H1 (cell line): ENCODE measurements around the gene ACTN2. TPM values are rescaled to one million over a fixed set of nuclear protein-coding genes. Genes with fewer than 3 reads are reported as not detected.

ENCODE experiments used
- CTCF ChIA-PET: fragments of 300-600 bp; sonication (Branson Sonifier 250); formaldehyde crosslinking; loops from one replicate; lab custom pipeline; 2021; ENCODE audit not compliant: partially characterized antibody; lab: Charles Lee
- POLR2A ChIA-PET: fragments of 300-600 bp; sonication (Branson Sonifier 250); formaldehyde crosslinking; loops from one replicate; lab custom pipeline; 2021; ENCODE audit warnings: inconsistent platforms; ENCODE audit not compliant: partially characterized antibody; lab: Charles Lee
- DNase-seq, 2 experiments: peaks; one replicate each; pipeline versions ENCODE4 v3.0.0 to v3.0.0-alpha.2; 2010 to 2022; ENCODE audit warnings: low spot score in 2 of 2, low read depth in 1 of 2, mixed read lengths in 1 of 2
- FAIRE-seq: peaks from 2 replicates; lab custom pipeline; 2011; peaks lifted over from hg19 to GRCh38; lab: Jason Lieb, UNC
- H2AFZ ChIP-seq: 2 replicates; pipeline ENCODE4 v1.8.1; 2012; ENCODE audit warnings: low read length, inconsistent platforms
- H2AK5ac ChIP-seq: 2 replicates; pipeline ENCODE4 v1.6.1; 2013; ENCODE audit warnings: low read depth, low read length
- H2BK120ac ChIP-seq: replicated peaks from 2 replicates; pipeline ENCODE3; 2013; ENCODE audit warnings: low read depth, low read length, inconsistent platforms
- H2BK12ac ChIP-seq: 2 replicates; pipeline ENCODE4 v1.6.1; 2013; ENCODE audit warnings: low read depth, low read length
- H2BK15ac ChIP-seq: 2 replicates; pipeline ENCODE4 v1.6.1; 2013; ENCODE audit warnings: low read length
- H2BK20ac ChIP-seq: 2 replicates; pipeline ENCODE4 v1.6.1; 2013; ENCODE audit warnings: low read length
- H2BK5ac ChIP-seq: 2 replicates; pipeline ENCODE4 v1.6.1; 2013; ENCODE audit warnings: low read depth, low read length
- H3K14ac ChIP-seq: 2 replicates; pipeline ENCODE4 v1.6.1; 2013; ENCODE audit warnings: inconsistent platforms; ENCODE audit not compliant: insufficient read length
- H3K18ac ChIP-seq: 2 replicates; pipeline ENCODE4 v1.6.1; 2013; ENCODE audit warnings: low read length; ENCODE audit errors: extremely low read depth
- H3K23ac ChIP-seq: 2 replicates; pipeline ENCODE4 v1.6.1; 2013; ENCODE audit warnings: inconsistent platforms; ENCODE audit not compliant: insufficient read length
- H3K23me2 ChIP-seq: 2 replicates; pipeline ENCODE4 v1.6.1; 2013; ENCODE audit warnings: low read depth, low read length
- H3K27ac ChIP-seq: 2 replicates; pipeline ENCODE4 v1.6.1; 2011; ENCODE audit warnings: low read depth, low read length, inconsistent platforms
- H3K27me3 ChIP-seq, 4 experiments: replicated peaks in 1 of 4; 1 replicate in 1 of 4; 2 replicates in 3 of 4; pipeline versions ENCODE4 v1.6.1 to v1.8.1; 2011 to 2013; ENCODE audit warnings: low read length in 3 of 4, mild to moderate bottlenecking in 3 of 4, inconsistent platforms in 2 of 4, mixed read lengths in 2 of 4, moderate library complexity in 1 of 4; ENCODE audit not compliant: control insufficient read depth in 3 of 4, insufficient read depth in 3 of 4; ENCODE audit errors: extremely low read depth in 1 of 4
- H3K36me3 ChIP-seq, 4 experiments: 2 replicates each; pipeline versions ENCODE4 v1.6.1 to v1.8.1; 2011 to 2013; ENCODE audit warnings: mild to moderate bottlenecking in 4 of 4, low read length in 3 of 4, moderate library complexity in 2 of 4, control low read depth in 1 of 4, inconsistent platforms in 1 of 4; ENCODE audit not compliant: insufficient read depth in 4 of 4, control insufficient read depth in 2 of 4
- H3K4ac ChIP-seq: replicated peaks from 2 replicates; pipeline ENCODE3; 2013; ENCODE audit warnings: low read length, low read depth, mixed read lengths, inconsistent platforms; ENCODE audit not compliant: insufficient read length
- H3K4me1 ChIP-seq, 4 experiments: replicated peaks in 1 of 4; 1 replicate in 1 of 4; 2 replicates in 3 of 4; pipeline versions ENCODE4 v1.6.1 to v1.8.1; 2011 to 2013; ENCODE audit warnings: low read length in 3 of 4, inconsistent platforms in 2 of 4, mixed read lengths in 1 of 4; ENCODE audit not compliant: insufficient read depth in 4 of 4, control insufficient read depth in 3 of 4
- H3K4me2 ChIP-seq, 2 experiments: 2 replicates each; pipeline versions ENCODE4 v1.6.1 to v1.8.1; 2011 to 2013; ENCODE audit warnings: low read depth in 2 of 2, low read length in 2 of 2, control low read depth in 1 of 2, inconsistent platforms in 1 of 2, mild to moderate bottlenecking in 1 of 2; ENCODE audit not compliant: insufficient read depth in 1 of 2
- H3K4me3 ChIP-seq, 4 experiments: fragments of 200-600, 300-600 bp in 1 of 4; sonication (generic), shearing (Covaris generic), sonication (Bioruptor Twin) in 1 of 4; 2 replicates each; pipeline versions ENCODE4 v1.5.1 to v1.8.1; 2011 to 2016; ENCODE audit warnings: low read length in 4 of 4, low read depth in 3 of 4, control low read depth in 2 of 4, inconsistent platforms in 2 of 4, mild to moderate bottlenecking in 2 of 4, mixed read lengths in 1 of 4, moderate library complexity in 1 of 4; ENCODE audit not compliant: insufficient read depth in 2 of 4; ENCODE audit errors: extremely low read depth in 1 of 4
- H3K56ac ChIP-seq: replicated peaks from 2 replicates; pipeline ENCODE3; 2013; ENCODE audit warnings: low read depth, mild to moderate bottlenecking, mixed read lengths, low read length, inconsistent platforms; ENCODE audit not compliant: insufficient read length
- H3K79me1 ChIP-seq: 2 replicates; pipeline ENCODE4 v1.6.1; 2013; ENCODE audit warnings: low read depth, low read length, control low read depth
- H3K79me2 ChIP-seq, 2 experiments: 2 replicates each; pipeline versions ENCODE4 v1.6.1 to v1.8.1; 2012 to 2013; ENCODE audit warnings: low read length in 2 of 2, mild to moderate bottlenecking in 2 of 2, inconsistent platforms in 1 of 2; ENCODE audit not compliant: insufficient read depth in 2 of 2, control insufficient read depth in 1 of 2
- H3K9ac ChIP-seq, 4 experiments: replicated peaks in 1 of 4; 1 replicate in 1 of 4; 2 replicates in 3 of 4; pipeline versions ENCODE4 v1.6.1 to v1.8.1; 2011 to 2013; ENCODE audit warnings: low read depth in 3 of 4, low read length in 3 of 4, control low read depth in 2 of 4, mild to moderate bottlenecking in 2 of 4, moderate library complexity in 2 of 4, inconsistent platforms in 1 of 4; ENCODE audit errors: extremely low read depth in 1 of 4
- H3K9me3 ChIP-seq, 2 experiments: 2 replicates each; pipeline versions ENCODE4 v1.6.1 to v1.8.1; 2012 to 2013; ENCODE audit warnings: mild to moderate bottlenecking in 2 of 2, moderate library complexity in 2 of 2, control low read depth in 1 of 2, inconsistent platforms in 1 of 2, low read depth in 1 of 2, low read length in 1 of 2, mixed read lengths in 1 of 2; ENCODE audit not compliant: insufficient read depth in 2 of 2
- H4K20me1 ChIP-seq, 2 experiments: replicated peaks in 1 of 2; 2 replicates each; pipeline versions ENCODE3 to v1.8.1; 2011 to 2013; ENCODE audit warnings: inconsistent platforms in 2 of 2, low read length in 2 of 2, mild to moderate bottlenecking in 1 of 2; ENCODE audit not compliant: insufficient read depth in 2 of 2, control insufficient read depth in 1 of 2
- H4K5ac ChIP-seq: 2 replicates; pipeline ENCODE4 v1.6.1; 2013; ENCODE audit warnings: low read length, low read depth, mixed read lengths, inconsistent platforms; ENCODE audit not compliant: insufficient read length
- H4K8ac ChIP-seq: 2 replicates; pipeline ENCODE4 v1.8.0; 2013; ENCODE audit warnings: mild to moderate bottlenecking, moderate library complexity, low read length, inconsistent platforms; ENCODE audit not compliant: insufficient read depth; ENCODE audit errors: extremely low read depth
- H4K91ac ChIP-seq: replicated peaks from 2 replicates; pipeline ENCODE3; 2013; ENCODE audit warnings: low read length, mixed read lengths, inconsistent platforms; ENCODE audit not compliant: insufficient read length
- BCL11A ChIP-seq, 2 experiments: IDR thresholded peaks; one replicate each; pipeline ENCODE4 v1.6.1; 2011; ENCODE audit warnings: low read depth in 2 of 2, low read length in 2 of 2, mild to moderate bottlenecking in 2 of 2
- CBX5 ChIP-seq: fragments of 300-800, 300-1000 bp; sonication (generic); IDR thresholded peaks from 2 replicates; pipeline ENCODE4 v1.7.1; 2016; ENCODE audit warnings: antibody characterized with exemption, low read length, low read depth
- E2F6 ChIP-seq: IDR thresholded peaks from 2 replicates; pipeline ENCODE4 v1.6.1; 2012; ENCODE audit warnings: inconsistent platforms
- EZH2 ChIP-seq: fragments of 200-600 bp; sonication (generic); IDR thresholded peaks from 2 replicates; pipeline ENCODE4 v1.7.1; 2012; ENCODE audit warnings: low read depth, mild to moderate bottlenecking, moderate library complexity, low read length, inconsistent platforms; ENCODE audit not compliant: severe bottlenecking
- FOSL1 ChIP-seq: IDR thresholded peaks from 2 replicates; pipeline ENCODE4 v1.6.1; 2011; ENCODE audit warnings: mild to moderate bottlenecking, low read depth, low read length, moderate library complexity; ENCODE audit not compliant: insufficient read depth
- JUND ChIP-seq: IDR thresholded peaks from 2 replicates; pipeline ENCODE4 v1.6.1; 2011; ENCODE audit warnings: mild to moderate bottlenecking, improper control_type of control experiment, low read length
- KDM5A ChIP-seq: fragments of 200-600 bp; IDR thresholded peaks from 2 replicates; pipeline ENCODE4 v1.7.1; 2012; ENCODE audit warnings: mild to moderate bottlenecking, low read length, inconsistent platforms, mixed read lengths
- PHF8 ChIP-seq: fragments of 200-600 bp; sonication (generic); conservative IDR thresholded peaks from 2 replicates; pipeline ENCODE4 v1.7.1; 2012; ENCODE audit warnings: low read depth, mild to moderate bottlenecking, inconsistent platforms, low read length, moderate library complexity
- POLR2A ChIP-seq, 2 experiments: IDR thresholded peaks; 1 replicate in 1 of 2; 2 replicates in 1 of 2; pipeline ENCODE4 v1.6.1; 2011; ENCODE audit warnings: low read depth in 2 of 2, low read length in 2 of 2, mild to moderate bottlenecking in 2 of 2; ENCODE audit errors: control extremely low read depth in 1 of 2
- POU5F1 ChIP-seq: IDR thresholded peaks from 2 replicates; pipeline ENCODE4 v1.6.1; 2011; ENCODE audit warnings: low read depth, mild to moderate bottlenecking, low read length, moderate library complexity
- RFX5 ChIP-seq: IDR thresholded peaks from 2 replicates; pipeline ENCODE4 v1.6.1; 2011; ENCODE audit warnings: low read depth, low read length, improper control_type of control experiment, borderline replicate concordance
- TBP ChIP-seq: IDR thresholded peaks from 2 replicates; pipeline ENCODE4 v1.6.1; 2011; ENCODE audit warnings: low read depth, low read length, improper control_type of control experiment
- YY1 ChIP-seq: IDR thresholded peaks from 2 replicates; pipeline ENCODE4 v1.6.1; 2011; ENCODE audit warnings: low read depth, mild to moderate bottlenecking, low read length
- WGBS, 2 experiments: shearing (Covaris generic) in 1 of 2; methylation state at CpG; one replicate each; pipeline versions ENCODE4 v1.1.6 to v1.1.7; 2013 to 2015; ENCODE audit warnings: low lambda C conversion rate in 2 of 2, mixed read lengths in 2 of 2, inconsistent platforms in 1 of 2, low coverage in 1 of 2, missing lambda C conversion rate in 1 of 2; ENCODE audit not compliant: insufficient replicate concordance in 2 of 2, insufficient coverage in 1 of 2, insufficient read length in 1 of 2; ENCODE audit errors: extremely low coverage in 1 of 2, missing lambda C conversion rate in 1 of 2; 5-methylcytosine and 5-hydroxymethylcytosine counted together
- polyA plus RNA-seq, 7 experiments: library from polyadenylated mRNA; depleted of rRNA in 3 of 7; stranded (reverse) in 5 of 7; unstranded in 2 of 7; fragments of >200 nt in 5 of 7; fragments of 200-250 nt in 2 of 7; gene quantifications; 1 replicate in 5 of 7; 2 replicates in 1 of 7; 4 replicates in 1 of 7; pipeline versions ENCODE4 v1.2.1 to v1.2.3, GENCODE V29; 2011 to 2013; ENCODE audit warnings: missing spikeins in 2 of 7, mixed read lengths in 2 of 7
- total RNA-seq: library from RNA; stranded (reverse); fragmentation: NEBNext Ultra II Directional; extraction: Animal tissue kit (Norgen Biotek cat#: 25700); gene quantifications from 2 replicates; pipeline ENCODE4 v1.2.1, GENCODE V29; 2021

The ACTN2 gene
- total and polyA plus RNA-seq, 2 of the 8 experiments (the other 6 are each of a cell fraction or from before 2014, with no cell fraction given) = 1.9 to 4.1 TPM

- H3K23me2 ChIP-seq = no peaks in the 10 kb centered on the region
- H3K4me1 ChIP-seq = no peaks in the 10 kb centered on the region
- DNase-seq (no peak), FAIRE-seq (no peak)
- H4K20me1 ChIP-seq = no peaks in the 10 kb centered on the region
- H2BK120ac ChIP-seq = no peak overlapping the region
- no peaks in the 10 kb centered on the region for H3K79me2 ChIP-seq
- no peak overlapping the region for H3K4me2 ChIP-seq
- H3K27me3 ChIP-seq = no peaks in the 10 kb centered on the region
- H3K4ac ChIP-seq = no peak overlapping the region
- no peak overlapping the region for H3K23ac ChIP-seq
- no peak overlapping the region for H3K4me3 ChIP-seq
- TF ChIP-seq TBP (no peak), BCL11A (IDR thresholded peaks at IDR 0.05; ENCODE audit: low read depth in 2 of 2, low read length in 2 of 2) (no peak), KDM5A (no peak), YY1 (no peak), JUND (no peak), POLR2A (IDR thresholded peaks at IDR 0.05; ENCODE audit: control extremely low read depth in 1 of 2, low read depth in 2 of 2, low read length in 2 of 2) (no peak), POU5F1 (no peak), CBX5 (no peak), EZH2 (no peak), E2F6 (no peak), RFX5 (no peak), PHF8 (no peak), FOSL1 (no peak)
- WGBS, 2 experiments = 81% methylated on average over 14 of the region's 16 CpGs; no CpG with 5 or more reads in 1 of the 2 experiments
- no peak overlapping the region for H2BK5ac ChIP-seq
- H4K8ac ChIP-seq = no peak overlapping the region
- H4K91ac ChIP-seq = no peak overlapping the region
- H2BK15ac ChIP-seq = no peak overlapping the region
- H3K9me3 ChIP-seq = no peaks in the 10 kb centered on the region
- no peak overlapping the region for H3K9ac ChIP-seq
- ChIA-PET CTCF (interaction anchor here (0.6 to 2.4 kb wide), 11 partner anchors 10 to 400 kb away, joined by 3 to 14 read pairs (median 3); no protein-coding TSS in a partner anchor), POLR2A (interaction anchor here (1.1 to 1.8 kb wide), 2 partner anchors 8 to 182 kb away, joined by 3 to 12 read pairs; partner anchors contain the start of genes HEATR1 and MTR)
- no peak overlapping the region; the same call in 1 of the 2 replicates for H2AFZ ChIP-seq
- H4K5ac ChIP-seq = no peak overlapping the region
- no peak overlapping the region for H3K27ac ChIP-seq
- H2BK12ac ChIP-seq = no peak overlapping the region
- no peaks in the 10 kb centered on the region for H3K79me1 ChIP-seq
- no peak overlapping the region for H2BK20ac ChIP-seq
- H3K36me3 ChIP-seq = no peaks in the 10 kb centered on the region
- H3K14ac ChIP-seq = no peak overlapping the region
- H2AK5ac ChIP-seq = no peak overlapping the region
- H3K18ac ChIP-seq = no peak overlapping the region
- no peak overlapping the region for H3K56ac ChIP-seq
Observed at GRCh38 chr1:236786453-236786852, 100.2 kb downstream of the ACTN2 start.
